Hepatic stellate cell (primary cell): Measurements from ENCODE around the gene RUNX2.
"Not testable (repeated sequence)": the region's sequence is repeated elsewhere in the genome, so short reads cannot be mapped to it uniquely, and the experiment has no call there.

Experiments
- DNase-seq: peaks from one replicate; pipeline ENCODE4 v3.0.0; 2011; ENCODE audit warnings: low spot score

RUNX2 gene

GRCh38 chr6:45556828-45557227, 228.7 kb downstream of the RUNX2 start:
- DNase-seq = no peak

- no peak for DNase-seq
Measured at GRCh38 chr6:45557454-45557853, 229.3 kb downstream of the RUNX2 start.

GRCh38 chr6:45558858-45559257, 230.7 kb downstream of the RUNX2 start:
- no peak for DNase-seq

GRCh38 chr6:45560321-45560820, 232.2 kb downstream of the RUNX2 start:
- not testable (repeated sequence) for DNase-seq

- no peak for DNase-seq
Measured at GRCh38 chr6:45562171-45562570, 234.0 kb downstream of the RUNX2 start.

- no peak for DNase-seq
Measured at GRCh38 chr6:45563041-45563440, 234.9 kb downstream of the RUNX2 start.

GRCh38 chr6:45563844-45564243, 235.7 kb downstream of the RUNX2 start:
- DNase-seq = no peak

- no peak for DNase-seq
Measured at GRCh38 chr6:45566882-45567281, 238.8 kb downstream of the RUNX2 start.

GRCh38 chr6:45567879-45568278, 239.7 kb downstream of the RUNX2 start:
- DNase-seq = no peak

- no peak for DNase-seq
Measured at GRCh38 chr6:45568626-45569025, 240.5 kb downstream of the RUNX2 start.

GRCh38 chr6:45569210-45569945, 241.2 kb downstream of the RUNX2 start:
- no peak for DNase-seq

- no peak for DNase-seq
Measured at GRCh38 chr6:45571159-45571558, 243.0 kb downstream of the RUNX2 start.

GRCh38 chr6:45572833-45573232, 244.7 kb downstream of the RUNX2 start:
- no peak for DNase-seq

- no peak for DNase-seq
Measured at GRCh38 chr6:45574014-45574461, 245.9 kb downstream of the RUNX2 start.

GRCh38 chr6:45574885-45575284, 246.8 kb downstream of the RUNX2 start:
- DNase-seq = no peak

GRCh38 chr6:45576648-45577624, 248.8 kb downstream of the RUNX2 start:
- no peak for DNase-seq

- DNase-seq = no peak
Measured at GRCh38 chr6:45577836-45578504, 249.8 kb downstream of the RUNX2 start.

GRCh38 chr6:45584127-45584526, 256.0 kb downstream of the RUNX2 start:
- DNase-seq = no peak

GRCh38 chr6:45586216-45587171, 258.4 kb downstream of the RUNX2 start:
- DNase-seq = no peak

- DNase-seq = no peak
Measured at GRCh38 chr6:45587229-45588060, 259.3 kb downstream of the RUNX2 start.
